ENCODE data around the gene FGFRL1.
"Not testable (repeated sequence)": the region's sequence is repeated elsewhere in the genome, so short reads cannot be mapped to it uniquely, and the experiment has no call there.

Gene FGFRL1

DNA sequence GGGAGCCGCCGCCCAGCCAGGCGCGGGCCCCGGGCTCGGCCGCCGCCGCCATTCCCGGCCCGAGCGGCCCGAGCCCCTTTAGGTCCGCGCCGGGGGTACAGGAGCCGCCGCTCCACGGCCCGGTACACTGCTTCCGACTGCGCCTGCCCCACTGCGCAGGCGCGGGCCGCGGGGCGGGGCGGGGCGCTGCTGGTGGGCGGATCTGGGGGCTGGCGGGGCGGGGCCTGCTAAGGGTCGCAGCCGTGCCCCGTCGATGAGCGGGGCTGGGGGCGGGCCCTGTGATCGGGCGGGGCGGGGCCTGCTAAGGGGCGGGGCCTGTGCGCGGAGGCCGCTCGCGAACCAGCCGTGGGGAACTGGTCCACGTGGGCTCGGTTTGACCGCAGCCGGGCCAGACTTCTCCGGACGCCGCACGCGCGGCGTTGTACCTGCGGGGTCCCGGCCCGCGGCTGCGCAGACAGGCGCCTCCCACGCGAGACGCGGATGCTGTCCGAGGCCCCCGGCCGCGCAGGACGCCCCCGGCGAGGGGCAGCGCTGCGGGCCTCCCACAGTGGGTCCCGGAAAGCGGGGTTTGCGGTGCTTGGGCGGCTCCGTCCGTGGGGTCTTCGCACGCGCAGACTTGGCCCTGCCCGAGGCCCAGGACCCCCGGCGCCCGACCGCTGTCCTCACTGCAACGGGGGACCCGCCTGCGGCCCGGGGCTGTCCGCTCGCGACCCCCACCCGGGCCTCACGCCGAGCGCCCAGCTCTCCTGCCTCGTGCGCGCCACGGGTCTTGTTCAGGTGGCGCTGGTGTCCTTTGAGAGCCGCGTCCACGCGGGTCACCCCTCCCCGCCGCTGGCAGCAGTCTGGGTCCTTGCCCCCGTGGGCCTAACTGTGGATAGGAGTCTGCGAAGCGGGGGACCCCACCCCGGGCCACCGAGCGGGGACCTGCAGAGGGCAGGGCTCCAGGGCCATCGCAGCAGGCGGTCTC is 37.7 kb upstream of the FGFRL1 start, which contains the start of gene DGKQ:
Gene DGKQ, minus strand, starts transcription at position 139 of the 967 bp plus-strand sequence. Its CDS starts 87 bp downstream, at position 52.
- DNase-seq (ENCODE audit: low read depth): peak; percentile 82

DNA sequence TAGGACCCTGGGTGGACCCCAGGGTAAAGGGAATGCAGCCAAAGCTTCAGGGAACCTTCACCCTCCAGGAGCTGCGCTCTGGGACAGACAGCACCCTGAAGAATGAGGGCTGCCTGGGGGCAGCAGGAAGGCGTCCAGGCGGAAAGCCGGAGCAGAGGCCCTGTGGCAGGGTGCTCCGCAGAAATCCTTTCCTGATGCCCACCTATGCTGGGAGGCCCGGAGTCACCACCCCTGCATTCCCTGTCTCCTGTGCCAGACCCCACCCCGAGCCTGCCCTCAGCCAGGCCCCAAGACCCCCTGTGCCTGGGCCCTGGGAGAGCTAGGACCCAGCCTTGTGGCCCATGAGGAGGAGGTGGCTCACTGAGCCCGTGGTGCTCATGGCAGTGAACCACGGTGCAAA is 36.8 kb upstream of the FGFRL1 start:
- no peak for DNase-seq (ENCODE audit: low read depth)

DNA sequence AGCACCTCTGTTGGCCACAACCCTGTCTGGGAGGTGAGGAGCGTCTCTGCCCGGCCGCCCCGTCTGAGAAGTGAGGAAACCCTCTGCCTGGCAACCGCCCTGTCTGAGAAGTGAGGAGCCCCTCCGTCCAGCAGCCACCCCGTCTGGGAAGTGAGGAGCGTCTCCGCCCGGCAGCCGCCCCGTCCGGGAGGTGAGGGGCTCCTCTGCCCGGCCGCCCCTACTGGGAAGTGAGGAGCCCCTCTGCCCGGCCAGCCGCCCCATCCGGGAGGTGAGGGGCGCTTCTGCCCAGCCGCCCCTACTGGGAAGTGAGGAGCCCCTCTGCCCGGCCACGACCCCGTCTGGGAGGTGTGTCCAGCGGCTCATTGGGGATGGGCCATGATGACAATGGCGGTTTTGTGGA is 35.4 kb upstream of the FGFRL1 start:
- DNase-seq (ENCODE audit: low read depth): not testable (repeated sequence)

DNA sequence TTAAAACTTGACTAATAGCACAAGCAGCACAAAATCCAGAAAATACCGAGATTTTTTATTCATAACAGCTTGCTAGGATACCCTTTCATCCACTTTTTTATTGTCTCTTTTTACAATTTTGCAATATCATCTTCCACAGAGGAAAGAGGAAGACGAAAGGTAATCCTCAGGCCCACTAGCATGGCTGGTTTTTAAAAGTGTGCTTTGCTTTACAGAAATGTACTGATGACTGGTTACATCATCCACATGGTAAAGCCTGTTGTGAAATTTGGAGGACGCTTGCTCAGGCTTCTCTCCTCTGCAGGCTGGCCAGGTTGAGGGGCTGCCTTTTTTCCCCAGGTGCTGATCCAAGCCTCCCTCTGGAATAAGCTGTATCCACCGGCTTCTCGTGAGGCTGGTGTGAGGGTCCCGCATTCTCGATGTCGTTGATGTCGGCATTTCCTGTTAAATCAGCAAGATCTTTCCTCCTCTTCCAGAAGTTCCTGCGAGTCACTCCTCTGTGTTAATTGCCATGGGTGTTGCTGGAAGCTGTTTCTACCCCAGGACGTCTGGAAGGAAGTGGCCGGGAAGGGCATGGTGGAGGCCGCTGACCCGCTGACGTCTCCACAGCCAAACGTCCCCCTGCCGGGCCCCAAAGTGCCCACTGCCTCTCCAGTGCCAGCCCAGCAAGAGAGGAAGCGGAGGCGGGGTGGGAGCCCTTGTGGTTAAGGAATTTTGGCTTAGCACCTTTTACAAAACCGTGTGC is 32.3 kb upstream of the FGFRL1 start:
- DNase-seq (ENCODE audit: low read depth): no peak

DNA sequence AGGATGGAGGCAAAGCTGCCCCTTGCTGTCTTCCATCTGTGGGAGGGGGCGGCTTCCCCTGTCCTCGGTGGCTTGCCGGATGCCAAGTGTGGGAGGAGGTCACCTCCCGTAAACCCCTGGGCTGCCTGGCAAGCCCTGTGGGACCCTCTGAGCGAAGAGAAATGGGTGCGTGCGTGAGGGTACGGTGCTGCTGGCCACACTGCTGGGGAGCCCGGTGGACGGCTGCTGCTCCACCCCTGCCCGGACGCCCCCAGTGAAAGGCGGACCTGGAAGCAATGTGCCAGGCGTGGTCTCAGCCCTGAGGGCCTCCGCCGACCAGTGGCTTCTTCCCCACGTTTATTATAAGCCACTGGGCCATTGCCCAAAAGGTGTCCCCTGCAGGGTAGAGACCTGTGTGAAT is 29.1 kb upstream of the FGFRL1 start:
- DNase-seq (ENCODE audit: low read depth): no peak

DNA sequence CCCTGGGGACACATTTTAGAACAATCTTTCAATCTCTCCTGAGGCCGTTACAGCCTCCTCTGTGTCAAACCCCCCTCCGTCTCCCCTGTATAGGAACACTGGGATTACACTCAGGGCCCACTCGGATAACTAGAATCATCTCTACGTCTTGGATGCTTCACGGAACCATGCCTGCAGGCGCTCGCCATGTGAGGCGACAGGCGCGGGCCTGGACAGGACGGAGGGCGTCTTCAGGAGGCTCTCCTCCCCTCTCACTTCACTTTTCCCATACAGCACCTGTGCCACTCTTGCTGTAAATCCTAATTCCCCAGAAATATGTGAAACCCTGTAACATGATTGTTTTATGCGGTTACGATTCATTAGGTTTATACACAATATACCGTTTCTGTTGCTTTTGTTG is 28.6 kb upstream of the FGFRL1 start:
- DNase-seq (ENCODE audit: low read depth): no peak

DNA sequence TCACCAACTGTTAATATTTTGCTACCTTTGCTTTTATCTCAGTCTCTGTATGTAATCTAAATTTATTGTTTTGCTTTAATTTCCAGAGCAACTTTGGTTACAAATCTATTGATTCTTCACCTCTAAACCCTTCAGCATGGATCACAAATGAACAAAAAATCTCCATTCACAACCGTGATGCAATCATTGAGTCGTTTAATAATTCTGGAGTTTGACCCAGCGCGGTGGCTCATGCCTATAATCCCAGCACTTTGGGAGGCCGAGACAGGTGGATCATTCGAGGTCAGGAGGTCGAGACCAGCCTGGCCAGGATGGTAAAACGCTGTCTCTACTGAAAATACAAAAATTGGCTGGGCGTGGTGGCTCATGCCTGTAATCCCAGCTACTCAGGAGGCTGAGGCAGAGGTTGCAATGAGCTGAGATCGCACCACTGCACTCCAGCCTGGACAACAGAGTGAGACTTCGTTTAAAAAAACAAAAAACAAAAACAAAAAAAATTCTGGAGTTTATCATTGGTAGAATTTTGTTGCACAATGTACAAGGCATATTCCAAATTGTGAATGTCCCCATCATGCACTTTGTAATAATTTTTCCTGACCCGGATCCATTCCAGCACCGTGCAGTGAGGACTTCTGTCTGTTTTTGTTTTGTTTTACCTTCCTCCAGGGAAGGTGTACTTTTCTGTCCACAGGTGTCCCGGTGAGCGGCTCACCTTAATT is 26.9 kb upstream of the FGFRL1 start:
- no peak for DNase-seq (ENCODE audit: low read depth)

DNA sequence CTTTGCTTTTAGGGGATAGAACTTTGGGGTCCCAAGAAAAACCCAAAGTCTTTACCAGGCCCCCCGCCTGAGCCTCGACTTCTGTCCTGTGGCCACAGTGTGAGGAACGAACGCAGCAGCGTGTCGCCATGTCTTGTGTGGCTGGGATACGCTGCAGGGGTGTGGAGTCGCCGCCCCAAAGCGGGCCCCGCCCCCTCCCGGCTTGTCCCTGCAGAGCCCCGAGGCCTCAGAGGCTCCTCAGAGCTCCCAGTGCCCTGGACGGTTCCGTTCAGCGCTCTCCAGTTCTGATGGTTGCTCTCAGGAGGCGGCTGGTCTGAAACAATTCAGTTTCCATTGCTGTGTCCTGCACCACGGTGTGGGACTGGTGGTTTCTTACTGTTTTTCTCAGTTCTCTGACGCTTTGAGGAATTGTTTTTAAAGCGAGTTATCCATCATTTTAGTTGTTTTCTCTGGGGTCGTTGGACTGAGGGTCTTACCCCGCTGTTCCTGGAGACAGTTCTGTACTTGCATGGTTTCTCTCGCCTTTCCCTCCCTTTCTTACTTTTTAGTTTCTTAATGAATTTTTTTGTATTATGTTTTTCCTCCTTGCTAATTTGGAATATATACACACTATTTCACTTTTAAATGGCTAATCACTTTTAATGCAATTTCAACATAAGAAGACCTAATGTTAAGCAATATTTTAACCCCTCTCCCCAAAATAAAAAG is 26.1 kb upstream of the FGFRL1 start:
- peak; percentile 63 for DNase-seq (ENCODE audit: low read depth)

DNA sequence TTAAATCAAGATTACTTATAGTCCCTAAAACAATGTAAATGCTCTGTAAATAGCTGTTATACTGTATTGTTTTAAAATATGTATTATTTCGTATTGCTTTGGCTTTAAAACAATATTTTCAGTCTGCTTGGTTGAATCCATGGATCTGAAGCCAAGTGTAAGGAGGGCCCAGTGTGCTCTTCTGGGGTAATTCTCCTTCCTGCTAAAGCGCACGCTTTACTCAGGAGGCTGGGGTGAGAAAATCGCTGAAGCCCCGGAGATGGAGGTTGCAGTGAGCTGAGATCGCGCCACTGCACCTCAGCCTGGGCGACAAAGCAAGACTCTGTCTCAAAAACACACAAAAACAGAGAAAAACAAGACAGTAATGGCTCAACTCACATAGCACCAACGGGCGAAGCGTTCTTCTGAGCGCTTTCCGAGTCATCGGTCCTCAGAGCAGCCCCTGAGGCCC is 25.0 kb upstream of the FGFRL1 start:
- DNase-seq (ENCODE audit: low read depth): no peak

DNA sequence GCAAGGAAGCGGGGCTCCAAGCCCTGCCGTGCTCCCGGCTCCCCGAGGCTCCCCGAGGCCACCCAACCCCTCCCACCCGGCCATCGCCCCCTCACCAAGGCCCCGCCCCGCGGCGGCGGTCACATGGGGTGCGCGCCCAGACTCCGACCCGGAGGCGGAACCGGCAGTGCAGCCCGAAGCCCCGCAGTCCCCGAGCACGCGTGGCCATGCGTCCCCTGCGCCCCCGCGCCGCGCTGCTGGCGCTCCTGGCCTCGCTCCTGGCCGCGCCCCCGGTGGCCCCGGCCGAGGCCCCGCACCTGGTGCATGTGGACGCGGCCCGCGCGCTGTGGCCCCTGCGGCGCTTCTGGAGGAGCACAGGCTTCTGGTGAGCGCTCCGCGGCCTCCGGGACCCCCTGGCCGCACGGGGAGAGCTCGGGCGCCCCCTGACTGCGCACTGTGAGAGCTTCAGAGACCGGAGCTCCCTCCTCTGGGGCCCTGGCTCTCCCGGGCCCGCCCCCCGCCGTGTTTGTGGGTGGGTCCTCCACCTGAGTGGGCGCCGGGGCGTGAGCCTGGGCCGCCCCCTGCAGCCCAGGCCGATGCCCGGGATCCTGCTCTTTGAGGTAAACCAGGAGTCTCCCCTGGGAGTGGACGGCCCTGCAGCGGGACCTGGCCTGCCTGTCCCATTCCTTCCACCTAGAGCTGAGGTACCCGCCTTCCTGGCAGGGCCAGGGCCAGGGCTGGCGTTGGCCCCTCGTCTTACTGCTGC is 24.4 kb upstream of the FGFRL1 start, which contains the start of gene IDUA:
Gene IDUA, plus strand, starts transcription at position 166 of the 745 bp plus-strand sequence. Its CDS starts 41 bp downstream, at position 207.
- DNase-seq (ENCODE audit: low read depth): peak; percentile 84

DNA sequence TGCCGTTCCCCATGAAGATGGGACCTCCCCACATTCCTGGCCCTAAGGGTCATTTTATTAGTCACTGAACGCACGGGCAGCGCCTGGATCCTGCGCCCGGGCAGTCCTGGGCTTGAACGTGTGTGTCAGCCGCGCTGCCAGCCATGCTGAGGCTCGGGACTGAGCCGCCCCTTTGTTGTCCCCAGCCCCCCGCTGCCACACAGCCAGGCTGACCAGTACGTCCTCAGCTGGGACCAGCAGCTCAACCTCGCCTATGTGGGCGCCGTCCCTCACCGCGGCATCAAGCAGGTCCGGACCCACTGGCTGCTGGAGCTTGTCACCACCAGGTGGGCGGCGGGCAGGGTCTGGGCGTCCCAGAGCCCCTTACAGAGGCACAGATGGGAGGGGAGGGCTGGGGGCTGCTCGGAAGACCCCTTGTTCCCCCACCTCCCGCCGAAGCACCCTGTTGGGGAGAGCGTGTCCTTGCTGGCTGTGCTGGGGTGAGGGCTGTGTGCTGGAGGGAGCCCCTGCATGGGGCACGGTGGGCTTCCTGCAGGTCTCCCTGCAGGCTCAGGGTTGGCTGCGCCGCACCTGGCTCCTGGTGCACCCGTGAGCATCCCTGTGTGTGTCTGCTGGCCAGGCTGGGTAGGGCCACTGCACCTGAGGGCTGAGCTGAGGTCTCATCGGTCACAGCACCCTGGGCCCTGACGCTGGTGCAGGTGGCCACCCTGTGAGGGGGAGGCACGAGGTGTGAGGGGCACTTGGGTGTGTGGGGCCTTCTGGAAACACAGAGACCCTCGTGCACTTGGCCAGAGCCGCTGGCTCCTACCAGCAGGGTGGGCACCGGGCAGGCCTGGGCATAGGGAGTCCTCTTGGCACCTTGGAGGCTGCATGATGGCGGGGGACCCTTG is 23.6 kb upstream of the FGFRL1 start:
- DNase-seq (ENCODE audit: low read depth): no peak

DNA sequence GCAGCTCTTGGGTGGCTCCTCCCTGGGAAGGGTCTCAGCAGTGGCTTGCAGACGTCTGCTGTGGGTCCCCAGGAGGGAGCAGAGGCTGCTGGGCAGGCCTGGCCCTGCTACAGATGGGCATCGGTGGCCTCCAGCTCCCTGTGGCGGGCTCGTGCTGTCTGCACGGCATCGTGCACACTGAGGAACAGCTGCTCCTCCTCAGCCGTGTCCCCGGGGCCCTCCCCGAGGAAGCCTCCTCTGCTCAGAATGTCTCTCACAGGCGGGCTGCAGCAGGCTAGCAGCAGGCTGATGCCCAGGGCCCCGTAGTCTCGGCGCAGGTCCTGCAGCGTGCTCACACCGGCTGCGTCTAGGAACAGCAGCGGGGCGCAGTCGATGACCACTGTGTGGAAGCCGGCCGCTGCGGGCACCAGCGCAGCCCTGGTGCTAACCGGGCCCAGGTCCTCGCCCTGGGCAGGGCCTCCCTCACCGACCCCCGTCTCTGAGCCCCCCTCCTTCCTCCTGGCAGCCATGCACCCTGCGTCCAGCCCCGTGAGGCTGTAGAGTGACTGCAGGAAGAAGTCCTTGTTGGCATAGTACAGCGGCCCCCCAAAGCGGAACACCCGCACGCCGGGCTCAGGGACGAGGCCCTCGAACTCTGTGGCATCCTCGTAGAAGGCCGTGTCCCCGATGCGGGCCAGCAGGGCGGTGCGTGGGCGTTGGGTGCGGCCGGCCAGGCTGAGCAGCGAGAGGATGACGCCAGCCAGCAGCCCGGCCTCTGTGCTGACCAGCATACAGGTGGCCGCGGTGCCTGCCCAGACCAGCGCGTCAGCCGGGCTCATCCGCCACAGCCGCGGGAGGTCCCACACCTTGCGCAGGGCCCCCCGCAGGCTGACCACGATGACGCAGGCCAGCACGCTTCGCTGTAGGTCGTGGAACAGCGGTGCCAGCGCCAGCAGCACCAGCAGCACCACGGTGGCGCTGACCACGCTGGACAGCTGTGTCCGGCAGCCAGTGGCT is 22.4 kb upstream of the FGFRL1 start:
- DNase-seq (ENCODE audit: low read depth): no peak

DNA sequence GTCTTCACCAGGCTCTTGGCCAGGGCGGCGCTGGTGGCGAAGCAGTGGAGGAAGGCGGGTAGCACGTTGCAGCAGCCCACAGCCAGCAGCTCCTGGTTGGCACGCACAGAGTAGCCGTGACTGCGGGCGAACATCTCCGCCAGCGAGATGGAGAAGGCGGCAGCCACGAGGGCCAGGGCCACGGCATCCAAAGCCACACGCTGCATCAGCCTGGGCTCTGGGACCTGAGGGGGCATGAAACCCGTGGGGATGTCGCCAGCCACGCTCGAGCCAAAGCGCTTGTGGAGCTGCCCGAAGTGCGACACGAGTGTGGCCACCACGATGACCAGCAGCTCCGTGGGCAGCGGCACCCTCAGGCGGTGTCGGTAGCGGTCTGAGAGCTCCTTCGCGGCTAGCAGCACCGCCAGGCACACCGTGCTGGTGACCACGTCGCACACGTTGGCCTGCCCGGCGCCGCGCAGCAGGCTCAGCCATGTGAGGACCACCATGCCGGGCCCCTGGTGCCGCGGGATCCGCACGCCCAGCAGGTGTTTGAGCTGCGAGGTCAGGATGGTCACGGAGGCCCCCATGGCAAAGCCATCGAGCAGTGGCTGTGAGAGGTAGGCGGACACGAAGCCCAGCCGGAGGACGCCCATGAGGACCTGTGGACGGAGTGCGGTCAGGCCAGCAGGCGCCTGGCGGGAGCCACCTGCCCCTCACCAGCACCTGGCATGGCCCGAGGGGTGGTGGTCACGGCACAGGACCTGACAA is 21.5 kb upstream of the FGFRL1 start:
- no peak for DNase-seq (ENCODE audit: low read depth)

DNA sequence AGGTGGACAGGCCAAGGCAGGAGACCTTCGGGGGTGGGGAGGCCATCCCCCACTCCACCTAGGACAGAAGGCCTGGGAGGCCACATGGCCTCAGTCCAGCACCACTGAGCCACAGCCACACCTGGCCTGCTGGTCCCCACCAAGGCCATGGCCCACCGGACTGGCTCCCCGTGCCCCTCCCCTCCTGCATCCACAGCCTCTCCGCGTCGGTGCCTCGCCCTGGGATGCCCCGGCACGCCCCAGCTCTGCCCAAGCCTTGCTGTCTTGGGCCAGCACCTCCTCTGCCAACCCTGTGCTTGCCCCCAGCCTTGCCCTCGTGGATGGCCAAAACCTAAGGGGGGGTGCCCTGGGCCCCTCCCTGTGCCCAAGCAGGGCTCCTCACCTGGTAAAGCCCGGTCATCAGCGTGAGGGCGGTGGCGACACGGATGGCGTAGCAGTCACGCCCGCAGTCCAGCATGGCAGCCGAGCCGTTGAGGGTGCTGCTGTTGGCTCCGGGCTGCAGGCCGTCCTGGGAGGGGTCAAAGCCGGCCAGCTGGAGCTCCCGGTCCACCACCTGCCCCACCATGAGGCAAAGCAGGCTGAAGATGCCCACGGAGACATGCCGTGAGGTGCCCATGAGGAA is 20.6 kb upstream of the FGFRL1 start:
- no peak for DNase-seq (ENCODE audit: low read depth)

DNA sequence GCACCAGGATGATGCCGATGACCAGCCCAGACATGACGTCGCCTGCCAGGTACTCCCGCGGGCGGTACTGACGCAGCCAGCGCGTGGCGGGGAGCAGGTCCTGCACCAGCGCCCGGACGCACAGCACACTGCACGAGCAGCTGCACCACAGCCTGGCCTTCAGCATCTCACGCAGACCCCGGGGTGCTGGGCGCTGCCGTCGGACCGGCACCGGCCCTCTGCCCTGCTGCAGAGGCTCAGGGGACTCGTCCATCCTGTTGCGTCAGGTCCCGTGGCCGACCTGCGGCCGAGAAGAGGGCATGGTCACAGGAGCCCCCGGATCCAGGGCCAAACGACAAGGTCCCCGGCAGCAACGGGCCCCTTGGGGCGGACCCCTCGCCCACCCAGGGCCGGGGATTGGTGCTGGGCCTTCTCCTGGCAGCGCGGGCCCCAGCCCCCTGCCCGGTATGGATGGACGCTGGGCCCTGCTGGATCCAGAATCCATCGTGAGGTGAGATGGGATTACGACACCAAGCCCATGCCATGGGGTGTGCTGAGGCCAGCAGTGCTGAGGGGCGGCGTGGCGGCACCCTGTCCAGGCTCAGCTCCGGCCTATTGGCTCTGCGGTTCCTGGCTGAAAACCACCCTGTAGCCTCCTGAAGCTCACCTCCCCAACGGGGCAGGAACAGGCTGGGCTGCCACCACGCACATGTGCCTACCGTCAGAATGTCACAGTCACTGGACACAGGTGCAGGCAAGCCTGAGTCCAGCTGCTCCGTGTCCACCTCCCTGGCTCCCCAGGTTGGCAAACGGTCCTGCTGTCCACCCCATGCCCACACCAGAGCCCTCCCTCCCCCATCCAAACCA is 19.8 kb upstream of the FGFRL1 start:
- DNase-seq (ENCODE audit: low read depth): no peak
